ENCODE results near the gene STK32B. TPM values are rescaled to one million over a fixed set of nuclear protein-coding genes. Genes with fewer than 3 reads are reported as not detected.
"Not testable (repeated sequence)": the region's sequence is repeated elsewhere in the genome, so short reads cannot be mapped to it uniquely, and the experiment has no call there.

Gene STK32B
- total RNA-seq, 1 donor from 2014 or later: 4.3 TPM

GRCh38 chr4:5203309-5203992, 152.2 kb downstream of the STK32B start:
- no peak for DNase-seq (ENCODE audit: low spot score)

- no peak for DNase-seq (ENCODE audit: low spot score)
Observed at GRCh38 chr4:5203993-5204310, 152.7 kb downstream of the STK32B start.

- DNase-seq (ENCODE audit: low spot score): no peak
Observed at GRCh38 chr4:5204781-5205180, 153.5 kb downstream of the STK32B start.

GRCh38 chr4:5206016-5206790, 154.9 kb downstream of the STK32B start:
- no peak for DNase-seq (ENCODE audit: low spot score)

- DNase-seq (ENCODE audit: low spot score): no peak
Observed at GRCh38 chr4:5209862-5210261, 158.6 kb downstream of the STK32B start.

- no peak for DNase-seq (ENCODE audit: low spot score)
Observed at GRCh38 chr4:5211282-5211839, 160.1 kb downstream of the STK32B start.

GRCh38 chr4:5212255-5213013, 161.2 kb downstream of the STK32B start:
- no peak for DNase-seq (ENCODE audit: low spot score)

- no peak for DNase-seq (ENCODE audit: low spot score)
Observed at GRCh38 chr4:5213087-5213595, 161.9 kb downstream of the STK32B start.

GRCh38 chr4:5215321-5215720, 164.0 kb downstream of the STK32B start:
- DNase-seq (ENCODE audit: low spot score): no peak

GRCh38 chr4:5217421-5217820, 166.1 kb downstream of the STK32B start:
- DNase-seq (ENCODE audit: low spot score): no peak

GRCh38 chr4:5218376-5219069, 167.2 kb downstream of the STK32B start:
- DNase-seq (ENCODE audit: low spot score): no peak

- DNase-seq (ENCODE audit: low spot score): no peak
Observed at GRCh38 chr4:5220028-5220427, 168.7 kb downstream of the STK32B start.

- DNase-seq (ENCODE audit: low spot score): no peak
Observed at GRCh38 chr4:5222047-5222446, 170.8 kb downstream of the STK32B start.

GRCh38 chr4:5222951-5223350, 171.7 kb downstream of the STK32B start:
- no peak for DNase-seq (ENCODE audit: low spot score)

GRCh38 chr4:5224340-5224739, 173.1 kb downstream of the STK32B start:
- no peak for DNase-seq (ENCODE audit: low spot score)

GRCh38 chr4:5232549-5232948, 181.3 kb downstream of the STK32B start:
- no peak for DNase-seq (ENCODE audit: low spot score)

GRCh38 chr4:5237086-5237660, 185.9 kb downstream of the STK32B start:
- no peak for DNase-seq (ENCODE audit: low spot score)

- DNase-seq (ENCODE audit: low spot score): no peak
Observed at GRCh38 chr4:5238173-5238572, 186.9 kb downstream of the STK32B start.

GRCh38 chr4:5247061-5247460, 195.8 kb downstream of the STK32B start:
- DNase-seq (ENCODE audit: low spot score): not testable (repeated sequence)

GRCh38 chr4:5247735-5248134, 196.5 kb downstream of the STK32B start:
- DNase-seq (ENCODE audit: low spot score): no peak

GRCh38 chr4:5249727-5250126, 198.4 kb downstream of the STK32B start:
- DNase-seq (ENCODE audit: low spot score): no peak
